SK-N-MC (cell line): Measurements from ENCODE around the gene TLN1.
A peak's percentile ranks its signal among the peaks of the same experiment; 100 is the strongest.

Experiments used
- DNase-seq: peaks from one replicate; pipeline ENCODE4 v3.0.0-alpha.2; 2011; ENCODE audit warnings: low read depth, low spot score
- H3K27ac ChIP-seq: fragments of 200-600 bp; sonication (generic); 2 replicates; pipeline ENCODE4 v1.5.1; 2016; ENCODE audit warnings: mixed run types
- H3K36me3 ChIP-seq: fragments of 200-600 bp; sonication (generic); 2 replicates; pipeline ENCODE4 v1.6.1; 2017; ENCODE audit warnings: antibody characterized with exemption, low read length, mixed read lengths; ENCODE audit not compliant: insufficient read depth
- H3K4me3 ChIP-seq: fragments of 200-600 bp; sonication (generic); 2 replicates; pipeline ENCODE4 v1.5.1; 2016
- H3K9ac ChIP-seq: fragments of 200-600 bp; sonication (generic); 2 replicates; pipeline ENCODE4 v1.8.0; 2017; ENCODE audit warnings: mixed run types, mixed read lengths; ENCODE audit not compliant: insufficient read length
- H3K9me3 ChIP-seq: fragments of 200-600 bp; sonication (generic); 2 replicates; pipeline ENCODE4 v1.6.1; 2017; ENCODE audit warnings: low read depth, mild to moderate bottlenecking, antibody characterized with exemption, low read length, moderate library complexity, mixed read lengths
- EZH2 ChIP-seq: fragments of 200-600 bp; sonication (generic); IDR thresholded peaks from one replicate; pipeline ENCODE4 v1.6.1; 2017; ENCODE audit warnings: antibody characterized with exemption
- FOXP2 ChIP-seq: optimal IDR thresholded peaks from 2 replicates; pipeline ENCODE3; 2011; ENCODE audit warnings: mild to moderate bottlenecking, moderate library complexity; ENCODE audit not compliant: insufficient read depth; ENCODE audit errors: extremely low read length, control extremely low read depth
- POLR2AphosphoS5 ChIP-seq: IDR thresholded peaks from 2 replicates; pipeline ENCODE4 v1.6.1; 2012; ENCODE audit warnings: mild to moderate bottlenecking, low read depth, low read length, borderline replicate concordance

The TLN1 gene

DNA sequence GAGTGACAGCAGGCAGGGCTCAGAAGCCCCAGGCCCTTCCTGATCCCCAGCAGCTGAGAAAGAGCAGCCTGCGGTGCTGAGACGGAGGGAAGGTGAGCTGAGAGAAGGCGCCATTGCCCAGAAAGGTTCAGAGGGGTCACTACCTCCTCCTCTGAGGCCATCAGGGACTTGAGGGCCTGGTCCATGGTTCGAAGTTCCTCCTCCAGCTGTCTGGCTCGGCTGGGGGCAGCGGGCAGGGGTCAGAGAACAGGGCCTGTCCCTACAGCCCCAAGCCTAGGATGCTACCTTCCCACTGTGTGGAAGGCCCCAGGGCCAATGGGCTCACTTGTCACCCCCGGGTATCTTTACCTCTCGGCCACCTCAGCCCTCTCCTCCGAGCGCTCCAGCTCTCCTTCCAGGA is 47.1 kb downstream of the TLN1 start:
- peaks cover 22% of the 10 kb centered on the region; the same call in 1 of the 2 replicates for H3K36me3 ChIP-seq
- no peak overlapping the region for H3K4me3 ChIP-seq
- H3K9ac ChIP-seq = no peak overlapping the region
- H3K9me3 ChIP-seq = no peaks in the 10 kb centered on the region
- TF ChIP-seq POLR2AphosphoS5 = no peak
- no peak for TF ChIP-seq EZH2
- no peak for TF ChIP-seq FOXP2
- H3K27ac ChIP-seq = no peak overlapping the region
- no peak for DNase-seq

GRCh38 chr9:35683323-35683722 is 48.7 kb downstream of the TLN1 start:
- no peak for DNase-seq
- Histone ChIP-seq H3K9ac (no peak overlapping the region), H3K27ac (no peak overlapping the region), H3K36me3 (peaks cover 22% of the 10 kb centered on the region; the same call in 1 of the 2 replicates), H3K9me3 (no peaks in the 10 kb centered on the region), H3K4me3 (no peak overlapping the region)
- no peak for TF ChIP-seq EZH2
- no peak for TF ChIP-seq POLR2AphosphoS5
- TF ChIP-seq FOXP2 = no peak

- H3K9ac ChIP-seq = no peak overlapping the region
- no peak for DNase-seq
- H3K27ac ChIP-seq = no peak overlapping the region
- H3K36me3 ChIP-seq = peaks cover 22% of the 10 kb centered on the region; the same call in 1 of the 2 replicates
- no peak for TF ChIP-seq FOXP2
- no peak for TF ChIP-seq POLR2AphosphoS5
- no peak for TF ChIP-seq EZH2
- no peaks in the 10 kb centered on the region for H3K9me3 ChIP-seq
- no peak overlapping the region for H3K4me3 ChIP-seq
Observed at GRCh38 chr9:35682520-35683315, 49.3 kb downstream of the TLN1 start.

DNA sequence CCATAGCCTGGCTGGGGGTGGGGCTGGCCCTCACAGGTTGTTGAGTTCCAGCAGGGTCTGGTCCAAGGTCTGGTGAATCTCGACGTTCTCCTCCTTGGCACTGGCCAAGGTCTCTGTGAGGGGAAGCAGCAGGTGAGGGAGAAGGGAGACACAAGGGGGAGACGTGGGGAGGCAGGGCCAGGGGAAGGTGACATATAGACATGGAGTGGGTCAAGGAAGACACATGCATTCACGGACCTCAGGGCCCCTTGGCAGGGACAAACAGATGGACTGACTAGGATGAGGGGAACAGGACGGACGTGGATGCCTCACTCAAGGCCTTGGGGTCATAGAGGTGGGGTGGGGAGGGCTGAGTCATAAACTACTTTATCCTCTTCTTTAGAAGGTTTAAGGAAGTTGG is 49.9 kb downstream of the TLN1 start:
- Histone ChIP-seq H3K9ac (no peak overlapping the region), H3K9me3 (no peaks in the 10 kb centered on the region), H3K27ac (no peak overlapping the region), H3K4me3 (no peak overlapping the region), H3K36me3 (peaks cover 22% of the 10 kb centered on the region; the same call in 1 of the 2 replicates)
- TF ChIP-seq EZH2 (no peak), POLR2AphosphoS5 (no peak), FOXP2 (no peak)
- no peak for DNase-seq

GRCh38 chr9:35681341-35682002 is 50.5 kb downstream of the TLN1 start:
- DNase-seq = no peak
- TF ChIP-seq FOXP2 (no peak), POLR2AphosphoS5 (no peak), EZH2 (no peak)
- Histone ChIP-seq H3K27ac (no peak overlapping the region), H3K9me3 (no peaks in the 10 kb centered on the region), H3K4me3 (no peak overlapping the region), H3K36me3 (peaks cover 22% of the 10 kb centered on the region; the same call in 1 of the 2 replicates), H3K9ac (no peak overlapping the region)

DNA sequence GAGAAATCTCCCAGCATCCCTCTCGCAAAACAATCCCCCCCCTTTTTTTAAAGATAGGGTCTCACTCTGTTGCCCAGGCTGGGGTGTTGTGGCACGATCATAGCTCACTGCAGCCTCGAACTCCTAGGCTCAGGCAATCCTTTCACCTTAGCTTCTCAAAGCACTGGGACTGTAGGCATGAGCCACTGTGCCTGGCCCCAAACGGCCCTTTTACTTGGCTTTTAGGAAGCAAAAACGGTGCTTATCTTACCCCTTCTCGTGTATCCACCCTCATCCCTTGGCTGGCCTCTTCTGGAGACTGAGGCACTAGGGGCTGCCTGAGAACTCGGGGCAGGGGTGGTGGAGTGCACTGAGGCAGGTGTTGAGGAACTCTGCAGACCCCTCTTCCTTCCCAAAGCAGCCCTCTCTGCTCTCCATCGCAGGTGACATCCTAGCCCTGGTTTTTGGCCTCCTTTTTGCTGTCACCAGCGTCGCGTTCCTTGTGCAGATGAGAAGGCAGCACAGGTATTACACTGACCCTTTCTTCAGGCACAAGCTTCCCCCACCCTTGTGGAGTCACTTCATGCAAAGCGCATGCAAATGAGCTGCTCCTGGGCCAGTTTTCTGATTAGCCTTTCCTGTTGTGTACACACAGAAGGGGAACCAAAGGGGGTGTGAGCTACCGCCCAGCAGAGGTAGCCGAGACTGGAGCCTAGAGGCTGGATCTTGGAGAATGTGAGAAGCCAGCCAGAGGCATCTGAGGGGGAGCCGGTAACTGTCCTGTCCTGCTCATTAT is 51.5 kb downstream of the TLN1 start:
- Histone ChIP-seq H3K9me3 (no peaks in the 10 kb centered on the region), H3K9ac (no peak overlapping the region), H3K27ac (no peak overlapping the region), H3K36me3 (peaks cover 22% of the 10 kb centered on the region; the same call in 1 of the 2 replicates), H3K4me3 (no peak overlapping the region)
- DNase-seq = no peak
- TF ChIP-seq EZH2 = no peak
- peak; percentile 14; the same call in 1 of the 2 replicates for TF ChIP-seq POLR2AphosphoS5
- no peak for TF ChIP-seq FOXP2

- DNase-seq = no peak
- TF ChIP-seq POLR2AphosphoS5 = no peak
- no peak for TF ChIP-seq EZH2
- no peak for TF ChIP-seq FOXP2
- peaks cover 19% of the 10 kb centered on the region; the same call in 1 of the 2 replicates for H3K36me3 ChIP-seq
- no peak overlapping the region for H3K4me3 ChIP-seq
- no peak overlapping the region for H3K27ac ChIP-seq
- H3K9me3 ChIP-seq = no peaks in the 10 kb centered on the region
- no peak overlapping the region for H3K9ac ChIP-seq
Observed at GRCh38 chr9:35679766-35680330, 52.1 kb downstream of the TLN1 start.

DNA sequence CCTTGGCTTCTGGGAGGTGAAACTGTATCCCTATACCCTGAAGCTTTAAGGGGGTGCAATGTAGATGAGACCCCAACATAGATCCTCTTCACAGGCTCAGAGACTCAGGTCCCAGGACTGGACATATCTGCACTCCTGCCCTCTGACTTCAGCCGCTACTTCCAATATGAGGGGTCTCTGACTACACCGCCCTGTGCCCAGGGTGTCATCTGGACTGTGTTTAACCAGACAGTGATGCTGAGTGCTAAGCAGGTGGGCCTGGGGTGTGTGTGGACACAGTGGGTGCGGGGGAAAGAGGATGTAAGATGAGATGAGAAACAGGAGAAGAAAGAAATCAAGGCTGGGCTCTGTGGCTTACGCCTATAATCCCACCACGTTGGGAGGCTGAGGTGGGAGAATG is 52.9 kb downstream of the TLN1 start:
- Histone ChIP-seq H3K9ac (no peak overlapping the region), H3K4me3 (no peak overlapping the region), H3K36me3 (peaks cover 12% of the 10 kb centered on the region; the same call in 1 of the 2 replicates), H3K27ac (no peak overlapping the region), H3K9me3 (no peaks in the 10 kb centered on the region)
- DNase-seq = no peak
- TF ChIP-seq EZH2 (no peak), POLR2AphosphoS5 (no peak)
